HepG2 (cell line): ENCODE measurements around the gene P2RY2. TPM values are rescaled to one million over a fixed set of nuclear protein-coding genes. Genes with fewer than 3 reads are reported as not detected.

ENCODE experiments used
- BORCS8-MEF2B ChIP-seq: sonication (generic); formaldehyde crosslinking; IDR thresholded peaks from 2 replicates; pipeline ENCODE4 v1.8.0; 2022; ENCODE audit warnings: mild to moderate bottlenecking, missing genetic modification reagents
- CBFB ChIP-seq: sonication (generic); formaldehyde crosslinking; IDR thresholded peaks from 2 replicates; pipeline ENCODE4 v1.4.0; 2020; ENCODE audit warnings: missing genetic modification reagents
- FOXJ3 ChIP-seq: sonication (generic); formaldehyde crosslinking; IDR thresholded peaks from 2 replicates; pipeline ENCODE4 v1.4.0; 2020; ENCODE audit warnings: missing genetic modification reagents, mild to moderate bottlenecking, borderline replicate concordance
- HNF1A ChIP-seq, 2 experiments: sonication (generic) in 1 of 2; formaldehyde crosslinking in 1 of 2; IDR thresholded peaks; 2 replicates each; pipeline versions ENCODE4 v1.4.0 to v1.6.1; 2016 to 2020; ENCODE audit warnings: borderline replicate concordance in 1 of 2, low read depth in 1 of 2, mild to moderate bottlenecking in 1 of 2, missing genetic modification reagents in 1 of 2
- HOXA3 ChIP-seq: sonication (generic); formaldehyde crosslinking; IDR thresholded peaks from 2 replicates; pipeline ENCODE4 v1.5.0; 2020; ENCODE audit warnings: missing genetic modification reagents
- KLF12 ChIP-seq: sonication (generic); formaldehyde crosslinking; IDR thresholded peaks from 2 replicates; pipeline ENCODE4 v1.4.0; 2020; ENCODE audit warnings: missing genetic modification reagents, borderline replicate concordance
- MAFG ChIP-seq: sonication (generic); formaldehyde crosslinking; IDR thresholded peaks from 2 replicates; pipeline ENCODE4 v1.5.1; 2020; ENCODE audit warnings: mild to moderate bottlenecking, missing genetic modification reagents
- NR1H2 ChIP-seq: sonication (generic); formaldehyde crosslinking; IDR thresholded peaks from 2 replicates; pipeline ENCODE4 v1.8.1; 2022; ENCODE audit warnings: low read depth, missing genetic modification reagents, borderline replicate concordance
- NR2C2 ChIP-seq: sonication (generic); formaldehyde crosslinking; IDR thresholded peaks from 2 replicates; pipeline ENCODE4 v1.4.0; 2020; ENCODE audit warnings: missing genetic modification reagents, mild to moderate bottlenecking, moderate library complexity, borderline replicate concordance
- NR2F2 ChIP-seq: IDR thresholded peaks from 2 replicates; pipeline ENCODE4 v1.6.1; 2012; ENCODE audit warnings: low read depth, inconsistent platforms, borderline replicate concordance
- POLR2A ChIP-seq, 2 experiments: IDR thresholded peaks; 2 replicates each; pipeline ENCODE4 v1.6.1; 2011; ENCODE audit warnings: low read depth in 2 of 2, low read length in 2 of 2, mild to moderate bottlenecking in 1 of 2, moderate library complexity in 1 of 2; ENCODE audit not compliant: insufficient read depth in 1 of 2
- RARA ChIP-seq: IDR thresholded peaks from 2 replicates; pipeline ENCODE4 v1.6.1; 2016; ENCODE audit warnings: missing genetic modification reagents, missing compliant biosample characterization
- RFX3 ChIP-seq: IDR thresholded peaks from 2 replicates; pipeline ENCODE4 v1.6.1; 2016; ENCODE audit warnings: missing biosample characterization, missing genetic modification reagents
- STAG1 ChIP-seq: sonication (generic); formaldehyde crosslinking; IDR thresholded peaks from 2 replicates; pipeline ENCODE4 v1.4.0; 2020; ENCODE audit warnings: missing genetic modification reagents
- TAF1 ChIP-seq: sonication (generic); formaldehyde crosslinking; IDR thresholded peaks from 2 replicates; pipeline ENCODE4 v1.4.0; 2020; ENCODE audit warnings: missing genetic modification reagents
- TSC22D2 ChIP-seq: sonication (generic); formaldehyde crosslinking; IDR thresholded peaks from 2 replicates; pipeline ENCODE4 v1.5.1; 2020; ENCODE audit warnings: missing genetic modification reagents, mild to moderate bottlenecking, borderline replicate concordance
- ZFP90 ChIP-seq: sonication (generic); formaldehyde crosslinking; IDR thresholded peaks from 2 replicates; pipeline ENCODE4 v1.8.0; 2022; ENCODE audit warnings: missing genetic modification reagents, mild to moderate bottlenecking, inconsistent platforms, borderline replicate concordance
- ZNF235 ChIP-seq: sonication (generic); formaldehyde crosslinking; IDR thresholded peaks from 2 replicates; pipeline ENCODE4 v1.8.1; 2023; ENCODE audit warnings: mild to moderate bottlenecking, missing genetic modification reagents, borderline replicate concordance
- ZNF292 ChIP-seq: sonication (generic); formaldehyde crosslinking; IDR thresholded peaks from 2 replicates; pipeline ENCODE4 v1.8.1; 2022; ENCODE audit warnings: mild to moderate bottlenecking, low read depth, missing genetic modification reagents, borderline replicate concordance
- ZNF44 ChIP-seq: sonication (generic); formaldehyde crosslinking; IDR thresholded peaks from 2 replicates; pipeline ENCODE4 v1.5.1; 2020; ENCODE audit warnings: mild to moderate bottlenecking, missing genetic modification reagents
- ZNF543 ChIP-seq: sonication (generic); formaldehyde crosslinking; IDR thresholded peaks from 2 replicates; pipeline ENCODE4 v1.4.0; 2020; ENCODE audit warnings: mild to moderate bottlenecking, missing genetic modification reagents
- ZNF619 ChIP-seq: sonication (generic); formaldehyde crosslinking; IDR thresholded peaks from 2 replicates; pipeline ENCODE4 v1.4.0; 2020; ENCODE audit warnings: mild to moderate bottlenecking, missing genetic modification reagents
- ZNF850 ChIP-seq: sonication (generic); formaldehyde crosslinking; conservative IDR thresholded peaks from 2 replicates; pipeline ENCODE4 v1.9.0; 2021; ENCODE audit warnings: mild to moderate bottlenecking, missing genetic modification reagents
- ZSCAN30 ChIP-seq: sonication (generic); formaldehyde crosslinking; IDR thresholded peaks from 2 replicates; pipeline ENCODE4 v1.5.0; 2020; ENCODE audit warnings: mild to moderate bottlenecking, missing genetic modification reagents
- ZUFSP ChIP-seq: sonication (generic); formaldehyde crosslinking; IDR thresholded peaks from 2 replicates; pipeline ENCODE4 v1.9.0; 2021; ENCODE audit warnings: missing genetic modification reagents, mild to moderate bottlenecking, borderline replicate concordance
- polyA plus RNA-seq, 8 experiments: library from polyadenylated mRNA; depleted of rRNA in 3 of 8; stranded (reverse) in 7 of 8; unstranded in 1 of 8; fragments of >200 nt; fragmentation: Illumina TruSeq in 4 of 8; extraction: Trizol in 4 of 8; gene quantifications; 2 replicates each; pipeline versions ENCODE4 v1.2.1 to v1.2.3, GENCODE V29; 2011 to 2016; ENCODE audit warnings: low read depth in 4 of 8, missing spikeins in 1 of 8, mixed read lengths in 1 of 8; ENCODE audit not compliant: insufficient read depth in 1 of 8
- total RNA-seq, 5 experiments: library from RNA; depleted of rRNA; stranded (reverse); fragments of >200 nt; fragmentation: Illumina TruSeq; extraction: Trizol; gene quantifications; 2 replicates each; pipeline ENCODE4 v1.2.3, GENCODE V29; 2016; ENCODE audit warnings: low read depth in 1 of 5

Gene P2RY2
- total and polyA plus RNA-seq, 2 of the 13 experiments (the other 11 are each of a cell fraction or from before 2014, with no cell fraction given): 0.95 to 3.1 TPM

- no peak for TF ChIP-seq KLF12 (CRISPR knock-in tag)
- no peak for TF ChIP-seq NR2F2
- no peak for TF ChIP-seq RFX3 (CRISPR knock-in tag)
- 0 out of 2 replicates have a peak, but pooled peaks have one; percentile 31 for TF ChIP-seq ZNF292 (CRISPR knock-in tag)
- TF ChIP-seq STAG1 (CRISPR knock-in tag): peak; percentile 87
- TF ChIP-seq HNF1A (IDR thresholded peaks at IDR 0.05; ENCODE audit: low read depth): no peak
- TF ChIP-seq HNF1A (CRISPR knock-in tag; IDR thresholded peaks at IDR 0.05; ENCODE audit: borderline replicate concordance): no peak
- TF ChIP-seq CBFB (CRISPR knock-in tag): no peak
- TF ChIP-seq BORCS8-MEF2B: no peak
- no peak for TF ChIP-seq ZNF619
- no peak for TF ChIP-seq HOXA3
- TF ChIP-seq RARA (CRISPR knock-in tag): no peak
- no peak for TF ChIP-seq ZNF44
- no peak for TF ChIP-seq ZUFSP (CRISPR knock-in tag)
- no peak for TF ChIP-seq ZNF850
- TF ChIP-seq ZNF235 (CRISPR knock-in tag): 0 out of 2 replicates have a peak, but pooled peaks have one; percentile 35
- TF ChIP-seq POLR2A (IDR thresholded peaks at IDR 0.05; ENCODE audit: insufficient read depth in 1 of 2, low read depth in 2 of 2, low read length in 2 of 2): peak; percentile 47 to 54; a peak in 3 of 4 replicates
- peak; percentile 88 for TF ChIP-seq NR2C2 (CRISPR knock-in tag)
- TF ChIP-seq ZSCAN30 (CRISPR knock-in tag): no peak
- no peak for TF ChIP-seq FOXJ3 (CRISPR knock-in tag)
- no peak for TF ChIP-seq ZFP90 (CRISPR knock-in tag)
- no peak for TF ChIP-seq NR1H2
- TF ChIP-seq TAF1 (CRISPR knock-in tag): peak; percentile 31; the same call in 1 of the 2 replicates
- no peak for TF ChIP-seq MAFG (CRISPR knock-in tag)
- no peak for TF ChIP-seq ZNF543 (CRISPR knock-in tag)
- peak; percentile 30; the same call in 1 of the 2 replicates for TF ChIP-seq TSC22D2
These were observed 24.4 kb downstream of the P2RY2 start (continued) for GRCh38 chr11:73242251-73243092.
